Sciatic nerve (tissue), 2 donors: ENCODE measurements around the gene DKK3. TPM values are rescaled to one million over a fixed set of nuclear protein-coding genes. Genes with fewer than 3 reads are reported as not detected.

Source experiments
- ATAC-seq: fragments of 200-7000 bp; cut with Tn5 transposase; one replicate; pipeline ENCODE4 v1.9.1; 2020; ENCODE audit warnings: mild to moderate bottlenecking, moderate library complexity
- DNase-seq: peaks from one replicate; pipeline ENCODE4 v3.0.0-alpha.2; 2020; ENCODE audit warnings: low spot score
- intact Hi-C: fragments of 100-400 bp; cut with DNase I; formaldehyde crosslinking; loops from one replicate; pipeline ENCODE4 v1.14.2; 2022
- total RNA-seq: library from RNA; stranded (reverse); fragmentation: NEBNext Ultra II Directional; extraction: Animal tissue kit (Norgen Biotek cat#: 25700); gene quantifications from one replicate; pipeline ENCODE4 v1.2.1, GENCODE V29; 2021
- donor health status: DM: no; HTN: no; CAD: no.
- donor health status: DM: no; HTN: no; CAD: no.

The DKK3 gene
- total RNA-seq, 1 donor from 2014 or later: 201 TPM

- intact Hi-C loops: no loop called here
- DNase-seq (no peak), ATAC-seq (peak; percentile 59)
Observed at GRCh38 chr11:11916981-11917399, 91.4 kb downstream of the DKK3 start.

DNA sequence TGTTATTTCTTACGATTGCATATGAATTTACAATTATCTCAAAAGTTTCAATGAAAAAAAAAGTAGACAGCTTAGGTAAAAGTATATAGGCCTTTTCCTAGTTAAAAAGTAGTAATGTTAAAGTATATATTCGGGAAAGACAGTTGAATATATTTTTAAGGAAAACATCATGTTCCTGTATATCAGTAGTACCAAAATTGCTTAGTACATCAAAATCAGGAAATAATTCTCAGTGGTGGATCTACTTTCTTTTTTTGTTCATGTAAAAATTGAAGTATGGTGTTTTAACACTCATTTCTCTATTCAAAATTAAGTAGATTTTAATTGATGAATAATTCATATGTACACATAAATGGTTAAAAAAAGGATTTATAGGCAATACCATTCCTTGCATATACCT is 92.8 kb downstream of the DKK3 start:
- intact Hi-C loops: no loop called here
- DNase-seq (no peak), ATAC-seq (no peak)

DNA sequence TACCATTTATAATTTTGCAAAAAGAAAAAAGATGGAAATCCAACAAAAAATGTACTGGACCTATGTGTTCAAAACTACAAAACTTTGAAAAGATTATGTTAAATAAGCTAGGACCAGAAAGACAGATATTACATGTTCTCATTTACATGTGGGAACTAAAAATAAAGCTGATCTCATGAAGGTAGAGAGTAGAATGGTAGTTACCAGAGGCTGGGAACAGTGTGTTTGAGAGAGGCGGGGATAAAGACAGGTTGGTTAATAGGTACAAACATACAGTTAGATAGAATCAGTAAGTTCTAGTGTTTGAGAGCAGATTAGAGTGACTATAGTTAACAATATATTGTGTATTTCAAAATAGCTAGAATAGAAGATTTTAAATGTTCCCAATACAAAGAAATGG is 95.0 kb downstream of the DKK3 start:
- DNase-seq (no peak), ATAC-seq (no peak)
- intact Hi-C loops: no loop called here

Other genes starting within 250 kb of the DKK3 start
- 57.5 TPM for gene USP47, start 166.7 kb downstream of the DKK3 start, total RNA-seq
- gene MICAL2, start 102.0 kb upstream of the DKK3 start, total RNA-seq: 92.4 TPM